GM15510 (cell line): ENCODE results near the gene RARA.

ENCODE experiments used
- POLR2A ChIP-seq: IDR thresholded peaks from 3 replicates; pipeline ENCODE4 v1.6.1; 2011; ENCODE audit warnings: borderline replicate concordance; ENCODE audit not compliant: insufficient read length; ENCODE audit errors: extremely low read depth

Gene RARA

DNA sequence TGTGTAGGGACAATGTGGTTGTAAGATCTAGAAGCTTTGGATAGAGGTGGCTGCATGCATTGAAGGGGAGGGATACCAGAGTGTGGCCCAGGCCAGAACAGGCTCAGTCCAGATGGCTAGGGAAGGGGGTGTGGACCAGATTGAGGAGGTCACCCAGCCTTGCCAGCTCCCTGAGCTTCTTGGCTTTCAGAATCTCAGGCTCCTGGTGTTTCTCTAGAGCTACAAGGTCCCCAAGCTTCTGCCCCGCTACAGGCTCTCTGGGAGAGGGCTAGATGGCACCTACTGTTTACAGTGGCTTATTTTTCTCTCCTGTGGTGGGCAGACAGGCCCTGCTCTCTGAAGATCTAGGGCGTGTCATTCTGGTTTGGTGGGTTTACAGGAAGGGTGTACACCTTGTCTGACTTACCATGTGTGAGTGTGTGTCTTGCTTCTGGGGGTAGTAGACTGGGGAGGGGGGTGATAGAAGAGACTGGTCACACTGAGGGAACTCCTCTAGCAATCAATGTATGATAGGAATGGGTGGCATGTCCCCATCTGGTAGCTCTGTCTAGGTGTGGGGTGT is 1.1 kb downstream of the RARA start:
- no peak for TF ChIP-seq POLR2A

DNA sequence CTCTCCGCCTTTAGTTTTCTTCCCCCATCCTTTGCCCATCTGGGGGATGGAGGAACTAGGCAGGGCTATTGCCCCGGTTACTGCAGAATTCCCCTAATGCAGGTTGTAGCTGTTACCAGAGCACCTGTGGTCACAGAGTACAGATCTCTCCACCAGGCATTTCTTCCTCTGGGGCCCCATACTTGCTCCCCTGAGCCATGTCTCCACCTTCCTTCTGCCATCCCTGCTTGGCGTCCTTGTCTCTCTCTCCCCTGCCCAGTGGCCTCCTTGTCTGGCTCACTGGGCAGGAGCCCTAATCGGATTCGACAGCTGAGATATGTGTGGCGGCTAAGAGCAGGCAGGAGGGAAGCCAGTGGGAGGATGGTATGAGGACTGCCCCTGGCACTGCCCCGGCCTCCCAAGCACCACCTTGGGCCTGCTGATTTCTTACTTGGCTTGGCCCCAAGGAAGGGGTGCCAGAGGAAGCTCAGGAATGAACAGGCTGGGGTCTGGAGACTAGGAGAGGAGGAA is 2.0 kb downstream of the RARA start:
- no peak for TF ChIP-seq POLR2A

DNA sequence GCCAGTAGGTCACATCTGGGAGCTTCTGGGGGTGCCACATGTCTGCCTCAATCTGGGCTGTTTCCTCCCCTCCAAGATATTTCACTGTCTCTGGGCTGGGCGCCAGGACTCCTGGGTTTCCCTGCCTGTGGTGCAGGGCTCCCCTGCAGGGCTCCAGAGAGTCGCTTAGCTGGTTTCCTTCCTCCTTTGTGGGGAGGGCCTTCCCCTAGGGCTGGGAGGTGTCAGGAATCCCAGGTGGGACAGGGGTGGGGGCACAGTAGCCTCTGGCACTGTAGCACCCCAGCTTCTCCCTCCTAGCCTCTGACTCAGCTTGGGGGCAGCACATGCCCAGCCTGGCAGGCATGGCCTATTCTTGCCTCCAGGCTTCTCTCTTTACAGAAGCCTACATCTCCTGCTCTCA is 2.6 kb downstream of the RARA start:
- TF ChIP-seq POLR2A: no peak

DNA sequence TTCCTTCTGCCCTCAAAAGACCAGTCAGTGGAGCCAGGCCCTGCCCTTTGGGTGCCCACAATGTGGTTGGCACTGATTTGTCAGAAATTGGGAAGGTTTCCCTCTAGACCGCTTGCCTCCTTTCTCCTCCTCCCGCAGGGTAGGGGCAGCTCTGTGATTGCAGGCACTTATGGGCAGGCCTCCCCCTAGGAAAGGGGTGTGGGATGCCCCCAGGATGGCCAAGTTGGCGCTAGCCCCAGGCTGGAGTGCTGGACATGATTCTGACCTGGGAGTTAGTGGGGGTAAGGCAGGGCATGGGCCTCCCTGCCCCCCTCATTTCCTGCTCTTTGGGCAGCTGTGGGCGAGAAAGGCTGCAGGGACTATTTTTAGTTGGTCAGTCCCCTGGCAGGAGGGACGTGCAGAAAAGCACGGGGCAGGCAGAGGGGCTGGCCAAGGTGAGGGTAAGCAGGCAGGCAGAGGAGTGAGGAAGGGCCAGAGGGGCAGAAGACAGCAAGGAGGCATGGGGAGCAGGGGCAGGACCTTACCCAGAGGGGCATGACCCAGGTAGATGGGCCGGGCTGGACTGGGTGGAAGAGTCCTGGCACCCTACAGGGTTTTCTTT is 3.3 kb downstream of the RARA start:
- no peak for TF ChIP-seq POLR2A

DNA sequence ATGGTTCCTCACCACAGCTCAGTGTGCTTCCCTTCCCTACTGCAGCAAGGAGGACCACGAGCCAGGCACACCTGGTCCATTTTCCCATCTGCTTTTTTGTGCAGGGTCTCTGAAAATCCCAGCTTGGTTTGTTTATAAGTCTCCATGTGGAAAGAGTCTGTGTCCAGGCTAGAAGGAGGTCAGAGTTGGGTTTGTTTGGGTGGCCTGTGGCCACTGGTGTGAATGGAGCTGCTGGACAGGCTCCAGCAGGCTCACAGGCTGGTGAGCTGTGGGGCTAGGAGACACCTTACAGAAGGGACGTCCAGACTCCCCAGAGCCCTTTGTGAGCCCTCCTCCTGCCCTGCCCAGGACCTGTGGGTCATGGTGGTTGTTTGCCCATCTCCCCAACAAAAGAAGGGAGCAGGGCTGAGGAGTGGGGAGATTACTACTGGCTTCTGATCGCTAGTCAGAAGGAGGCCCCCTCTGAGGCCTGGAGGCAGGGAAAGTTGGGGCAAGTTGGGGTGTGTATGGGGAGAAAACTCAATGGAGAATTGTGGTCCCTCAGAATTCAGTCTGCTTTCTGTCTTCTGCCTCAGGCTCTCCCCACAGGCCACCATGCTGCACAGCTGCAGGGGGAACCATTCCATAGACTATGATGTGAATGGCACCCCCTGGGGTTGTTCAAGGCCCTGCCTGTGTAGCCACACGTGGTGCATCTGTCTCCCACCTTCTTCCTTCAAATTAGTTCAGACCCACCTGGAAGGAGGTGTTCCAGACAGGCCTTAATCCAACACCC is 4.1 kb downstream of the RARA start:
- TF ChIP-seq POLR2A: no peak

DNA sequence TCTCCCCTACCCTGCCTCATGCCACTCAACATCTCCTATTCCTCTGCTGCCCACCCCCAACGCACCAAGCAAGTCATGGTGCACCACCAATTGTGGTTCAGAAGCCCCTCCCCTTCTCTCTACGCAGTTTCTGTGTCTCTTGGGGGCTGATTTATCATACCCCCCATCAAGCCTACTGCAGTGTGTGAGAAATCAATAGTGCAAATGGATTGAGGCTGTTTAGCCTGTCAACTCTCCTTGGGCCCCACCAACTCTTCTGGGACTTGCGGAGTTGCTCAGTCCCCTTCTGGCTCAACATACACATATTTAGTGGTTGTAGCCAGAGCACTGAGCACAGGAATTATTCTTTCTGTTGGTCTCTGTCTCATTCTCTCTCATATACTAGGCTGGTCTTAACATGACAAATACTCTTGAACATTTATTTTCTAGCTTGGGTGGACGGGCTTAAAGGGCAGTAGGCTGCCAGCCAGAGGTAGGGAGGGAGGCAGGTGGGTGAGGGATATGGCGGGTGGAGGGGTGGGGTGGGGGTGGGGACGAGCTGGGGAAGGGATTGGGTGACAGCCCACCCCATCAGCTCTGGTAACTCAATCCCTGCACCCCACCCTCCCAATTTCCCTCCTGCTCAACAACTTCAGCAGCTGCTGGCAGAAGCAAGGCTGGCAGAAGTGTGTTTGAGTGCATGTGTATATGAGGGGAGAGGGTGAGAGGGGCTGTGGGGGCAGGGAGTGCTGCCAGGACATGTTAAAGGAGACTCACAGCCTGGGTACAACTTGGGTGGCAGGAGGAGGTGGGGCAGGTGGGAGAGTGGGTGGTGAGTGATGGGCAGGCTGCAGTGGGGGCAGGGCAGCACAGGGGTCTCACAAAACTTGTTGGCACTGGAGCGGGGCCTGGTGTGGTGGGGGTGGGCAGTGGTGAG is 4.9 kb downstream of the RARA start:
- TF ChIP-seq POLR2A: no peak

DNA sequence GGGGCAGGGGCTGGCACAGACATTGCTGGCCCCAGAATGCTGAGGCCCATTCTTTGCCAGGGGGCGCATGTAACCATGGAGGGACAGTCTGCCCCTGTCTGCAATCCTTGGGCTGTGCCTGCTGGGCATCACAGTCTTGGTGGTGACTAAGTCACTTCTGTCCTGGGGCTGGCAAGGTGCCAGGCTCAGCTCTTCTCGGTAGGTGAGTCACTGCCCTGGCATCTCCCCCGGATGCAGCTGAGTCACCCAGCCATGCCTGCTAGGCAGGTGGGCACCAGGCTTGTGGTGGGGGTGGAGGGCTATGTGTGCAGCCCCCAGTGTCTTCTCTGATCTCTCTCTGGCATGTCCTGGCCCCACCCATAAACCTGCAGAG is 5.6 kb downstream of the RARA start:
- TF ChIP-seq POLR2A: no peak

DNA sequence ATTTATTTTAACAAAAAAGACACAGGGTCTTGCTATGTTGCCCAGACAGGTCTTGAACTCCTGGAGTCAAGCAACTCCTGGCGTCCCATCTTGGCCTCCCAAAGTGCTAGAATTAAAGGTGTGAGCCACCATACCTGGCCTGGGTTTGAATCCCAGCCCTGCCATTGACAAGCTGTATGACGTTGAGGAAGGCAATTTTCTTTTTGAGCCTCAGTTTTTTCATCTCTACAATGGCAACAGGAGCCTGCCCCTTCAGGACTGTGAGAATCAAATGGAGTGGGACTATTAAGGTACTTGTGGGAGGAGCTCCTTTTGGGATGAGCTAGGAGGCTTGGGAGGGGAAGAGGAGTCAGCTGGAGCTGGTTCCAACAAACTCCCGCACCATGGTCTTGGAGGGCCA is 6.2 kb downstream of the RARA start:
- no peak for TF ChIP-seq POLR2A

DNA sequence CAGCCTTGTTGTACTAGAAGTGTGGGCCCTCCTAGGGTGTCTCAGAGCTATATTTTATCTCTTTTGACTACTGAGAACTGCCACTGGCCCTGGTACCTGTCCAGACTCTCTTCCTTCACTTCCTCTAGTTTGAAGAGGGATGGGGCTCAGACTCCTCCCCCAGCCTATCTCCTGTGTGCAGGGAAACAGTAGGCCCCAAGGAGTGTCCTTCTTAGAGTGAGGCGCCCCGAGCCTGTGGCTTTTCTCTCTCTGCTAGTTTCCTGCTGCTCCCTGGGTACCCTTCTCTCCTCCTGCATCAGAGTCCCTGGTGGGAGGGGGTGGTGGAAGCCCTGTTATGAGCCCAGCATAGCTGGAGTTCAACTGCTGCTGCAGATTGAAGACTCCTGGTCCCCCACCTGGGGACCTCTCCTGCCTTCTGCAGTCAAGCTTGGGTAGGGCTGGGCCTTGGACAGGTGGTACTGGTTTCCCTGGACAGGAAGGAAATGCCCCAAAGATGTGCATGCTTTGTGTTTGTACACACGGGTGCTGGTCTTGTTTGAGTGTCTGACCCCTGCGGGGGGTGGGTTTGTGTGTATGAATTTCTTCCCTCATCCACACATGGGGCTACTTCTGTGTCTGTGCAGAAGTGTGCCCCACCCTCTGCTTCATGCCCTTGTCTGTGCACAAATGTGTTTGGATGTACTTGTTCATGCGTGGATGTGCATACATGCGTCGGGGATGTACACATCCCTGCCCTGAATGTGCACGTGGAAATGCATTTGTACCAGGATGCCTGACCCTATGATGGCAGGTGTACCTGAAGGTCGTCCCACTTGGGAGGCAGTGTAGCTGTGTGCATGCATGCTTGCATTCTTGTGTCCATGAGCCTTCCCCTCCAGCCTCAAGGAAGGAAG is 6.9 kb downstream of the RARA start:
- no peak for TF ChIP-seq POLR2A

DNA sequence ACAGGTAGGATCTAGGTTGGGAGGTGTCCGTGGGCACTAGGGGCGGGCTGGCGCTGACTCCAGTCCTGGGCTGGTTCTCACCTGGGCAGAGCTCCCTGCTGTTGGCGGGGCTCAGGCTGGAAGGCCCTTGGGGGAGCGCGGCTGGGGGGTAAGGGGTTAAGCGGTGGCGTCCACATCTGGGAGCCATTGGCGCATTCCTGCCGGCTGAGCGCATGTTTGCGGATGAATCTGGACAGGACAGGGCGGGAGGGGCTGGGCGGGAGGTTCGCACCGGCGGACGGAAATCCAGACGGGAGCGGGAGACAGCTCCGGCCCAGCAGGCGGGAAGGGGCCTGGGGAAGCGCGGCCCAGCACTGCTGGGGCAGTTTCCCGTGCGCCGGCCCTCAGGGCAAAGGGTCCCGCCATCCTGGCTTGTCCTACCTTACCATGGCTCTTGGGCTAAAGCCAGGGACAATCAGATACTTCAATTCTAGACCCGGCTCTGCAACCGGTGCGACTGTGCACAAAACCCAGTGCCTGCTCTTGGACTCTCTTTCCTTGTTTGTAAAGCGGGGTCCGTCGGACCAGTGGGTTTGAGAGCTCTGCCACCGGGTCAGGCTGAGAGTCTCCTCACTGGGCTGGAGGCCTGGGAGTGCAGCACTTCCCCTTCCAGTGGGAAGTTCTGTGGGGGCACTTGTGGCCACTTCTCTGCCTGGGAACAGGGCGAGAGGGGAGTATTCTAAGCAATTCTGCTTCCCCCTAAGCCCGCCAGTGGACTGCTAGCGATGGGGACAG is 7.8 kb downstream of the RARA start:
- TF ChIP-seq POLR2A: no peak

DNA sequence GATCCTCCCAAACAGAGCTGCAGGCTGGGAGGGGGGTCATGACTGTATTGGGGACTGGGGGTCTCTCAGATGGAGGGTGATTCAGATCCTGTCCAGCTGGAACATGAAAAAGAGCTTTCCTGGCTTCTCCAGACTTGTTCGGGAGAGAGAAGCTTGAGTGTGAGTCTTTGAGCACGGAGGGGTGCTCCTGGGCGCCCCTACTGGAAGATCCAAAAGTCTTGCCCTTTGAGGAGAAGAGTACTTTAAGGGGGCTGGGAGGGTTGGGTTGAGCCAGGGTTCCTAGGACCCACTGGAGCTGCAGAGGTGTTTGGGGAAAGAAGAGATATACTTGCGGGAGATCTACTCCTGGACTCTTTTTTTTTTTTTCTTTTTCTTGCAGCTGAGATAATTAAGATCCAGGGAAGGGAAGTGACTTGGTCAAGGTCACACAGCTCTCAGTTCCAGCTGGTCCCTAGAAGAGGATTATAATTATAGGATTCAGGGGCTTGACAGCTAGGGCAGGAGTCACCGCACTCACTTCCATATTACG is 8.4 kb downstream of the RARA start:
- no peak for TF ChIP-seq POLR2A

DNA sequence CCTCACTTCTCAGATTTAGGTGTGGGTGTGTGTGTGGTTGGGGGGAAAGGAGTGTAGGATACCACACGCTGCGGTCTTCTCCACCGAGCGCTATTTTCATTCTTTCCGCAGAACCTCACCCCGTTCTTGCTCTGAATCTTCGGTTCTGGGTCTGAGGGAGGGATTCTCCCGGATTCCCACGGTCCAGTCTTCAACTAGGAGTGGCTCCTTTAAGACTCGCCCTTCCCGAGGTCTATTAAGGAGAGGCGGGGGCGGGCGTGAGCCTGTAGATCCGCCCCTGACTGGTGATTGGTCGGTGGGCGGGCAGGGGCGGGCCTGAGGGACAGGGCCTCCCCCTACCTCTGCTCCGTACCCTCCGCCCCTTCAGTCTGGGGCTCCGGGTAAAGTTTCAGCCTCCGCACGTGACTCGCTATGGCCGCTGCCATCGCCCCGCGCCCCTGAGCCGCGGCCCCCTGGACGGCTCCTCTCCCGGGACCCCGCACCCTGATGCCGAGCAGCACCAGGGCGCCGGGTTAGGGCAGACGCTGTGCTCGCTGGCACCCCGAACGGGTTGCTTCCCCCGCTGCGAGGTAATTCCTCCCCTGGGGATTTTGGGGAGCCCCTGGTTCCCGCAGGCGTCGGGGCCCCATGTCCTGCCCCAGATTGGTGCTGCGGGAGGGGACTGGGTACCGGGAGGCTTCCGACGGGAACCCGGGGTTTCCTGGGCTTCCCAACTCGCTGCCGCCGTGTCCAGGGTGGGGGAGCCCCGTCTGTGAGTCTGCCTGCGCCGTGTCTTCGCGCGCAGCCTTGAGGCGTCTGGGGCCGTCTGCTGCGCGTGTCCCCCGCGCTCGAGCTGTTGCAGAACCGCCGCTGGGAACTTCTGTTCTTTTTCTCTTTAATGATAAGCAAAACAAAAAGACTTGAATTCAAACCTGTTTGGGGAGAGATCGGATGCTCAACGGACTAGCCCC is 9.2 kb downstream of the RARA start:
- TF ChIP-seq POLR2A: peak; percentile 76

DNA sequence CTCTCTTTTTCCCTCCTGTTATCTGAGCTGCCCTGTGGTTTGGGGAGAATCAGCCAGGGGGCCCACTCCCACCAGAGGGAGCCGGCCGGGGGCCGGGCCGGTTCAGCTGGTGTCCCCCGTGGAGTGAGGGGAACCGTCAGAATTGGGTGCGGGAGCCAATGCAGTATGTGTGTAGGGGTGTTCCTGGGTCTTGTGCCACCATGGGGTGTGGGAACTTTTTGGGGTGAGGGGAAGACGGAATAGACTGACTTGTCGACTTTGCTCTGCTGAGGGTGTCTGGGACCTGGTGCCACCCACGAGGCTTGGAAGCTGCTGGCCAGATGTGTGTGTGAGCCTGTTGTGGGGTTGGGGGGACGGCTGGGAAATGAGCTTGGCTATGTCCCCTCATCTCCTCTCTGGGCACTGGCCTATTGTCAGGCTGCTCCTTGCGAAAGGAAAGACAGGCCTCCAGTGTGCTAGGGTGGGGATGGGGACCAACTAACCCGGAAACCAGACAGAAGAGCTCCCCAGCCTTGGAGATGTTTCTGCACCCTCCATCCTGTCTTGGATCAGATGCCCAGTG is 9.9 kb downstream of the RARA start:
- no peak for TF ChIP-seq POLR2A
